Measurements from ENCODE around the gene NOTO. TPM values are rescaled to one million over a fixed set of nuclear protein-coding genes. Genes with fewer than 3 reads are reported as not detected.
A peak's percentile ranks its signal among the peaks of the same experiment; 100 is the strongest.

The NOTO gene
- total and polyA plus RNA-seq, 10 of the 15 experiments (the other 5 are each of a cell fraction or from before 2014, with no cell fraction given): not detected

- peak; percentile 91 to 99 (median 97); a peak in 5 of 6 replicates for TF ChIP-seq CTCF (IDR thresholded peaks at IDR 0.05 in 2 of 3, conservative IDR thresholded peaks at IDR 0.05 in 1 of 3; ENCODE audit: control insufficient read depth in 2 of 3, extremely low read depth in 1 of 3, insufficient read depth in 1 of 3, low read depth in 3 of 3, low read length in 3 of 3)
- TF ChIP-seq FOS (IDR thresholded peaks at IDR 0.05; ENCODE audit: borderline replicate concordance, extremely low read depth, insufficient read length): no peak
- TF ChIP-seq, protein P1, sequence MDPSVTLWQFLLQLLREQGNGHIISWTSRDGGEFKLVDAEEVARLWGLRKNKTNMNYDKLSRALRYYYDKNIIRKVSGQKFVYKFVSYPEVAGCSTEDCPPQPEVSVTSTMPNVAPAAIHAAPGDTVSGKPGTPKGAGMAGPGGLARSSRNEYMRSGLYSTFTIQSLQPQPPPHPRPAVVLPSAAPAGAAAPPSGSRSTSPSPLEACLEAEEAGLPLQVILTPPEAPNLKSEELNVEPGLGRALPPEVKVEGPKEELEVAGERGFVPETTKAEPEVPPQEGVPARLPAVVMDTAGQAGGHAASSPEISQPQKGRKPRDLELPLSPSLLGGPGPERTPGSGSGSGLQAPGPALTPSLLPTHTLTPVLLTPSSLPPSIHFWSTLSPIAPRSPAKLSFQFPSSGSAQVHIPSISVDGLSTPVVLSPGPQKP (IDR thresholded peaks at IDR 0.05; ENCODE audit: low read depth, low read length): no peak
- peak; percentile 71 for TF ChIP-seq RAD21 (IDR thresholded peaks at IDR 0.05; ENCODE audit: insufficient read depth, low read depth, low read length)
- no peak for TF ChIP-seq HDGF (IDR thresholded peaks at IDR 0.05)
- TF ChIP-seq TARDBP (IDR thresholded peaks at IDR 0.05; ENCODE audit: borderline replicate concordance): no peak
- TF ChIP-seq PAX8 (IDR thresholded peaks at IDR 0.05): no peak
- no peak for TF ChIP-seq HDAC6 (IDR thresholded peaks at IDR 0.05; ENCODE audit: unreplicated experiment)
- TF ChIP-seq MYC (IDR thresholded peaks at IDR 0.05; ENCODE audit: insufficient read depth, insufficient read length, insufficient replicate concordance, low read length, severe bottlenecking): no peak
- no peak for TF ChIP-seq POLR2AphosphoS5 (IDR thresholded peaks at IDR 0.05; ENCODE audit: low read length)
- no peak for TF ChIP-seq KAT2A (conservative IDR thresholded peaks at IDR 0.05; ENCODE audit: control insufficient read depth, low read depth, low read length)
- TF ChIP-seq LARP7 (IDR thresholded peaks at IDR 0.05): 0 out of 2 replicates have a peak, but pooled peaks have one; percentile 67
- TF ChIP-seq, protein P2, sequence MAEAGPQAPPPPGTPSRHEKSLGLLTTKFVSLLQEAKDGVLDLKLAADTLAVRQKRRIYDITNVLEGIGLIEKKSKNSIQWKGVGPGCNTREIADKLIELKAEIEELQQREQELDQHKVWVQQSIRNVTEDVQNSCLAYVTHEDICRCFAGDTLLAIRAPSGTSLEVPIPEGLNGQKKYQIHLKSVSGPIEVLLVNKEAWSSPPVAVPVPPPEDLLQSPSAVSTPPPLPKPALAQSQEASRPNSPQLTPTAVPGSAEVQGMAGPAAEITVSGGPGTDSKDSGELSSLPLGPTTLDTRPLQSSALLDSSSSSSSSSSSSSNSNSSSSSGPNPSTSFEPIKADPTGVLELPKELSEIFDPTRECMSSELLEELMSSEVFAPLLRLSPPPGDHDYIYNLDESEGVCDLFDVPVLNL (IDR thresholded peaks at IDR 0.05; ENCODE audit: low read depth, low read length): no peak
- TF ChIP-seq EGR1 (IDR thresholded peaks at IDR 0.05; ENCODE audit: borderline replicate concordance in 1 of 2, low read depth in 2 of 2, low read length in 2 of 2): peak in 1 of 2 experiments; percentile 26; a peak in 1 of 3 replicates
- 0 out of 2 replicates have a peak, but pooled peaks have one; percentile 6 for TF ChIP-seq PAX5 (IDR thresholded peaks at IDR 0.05; ENCODE audit: borderline replicate concordance, low read depth, low read length)
- TF ChIP-seq, protein P3, sequence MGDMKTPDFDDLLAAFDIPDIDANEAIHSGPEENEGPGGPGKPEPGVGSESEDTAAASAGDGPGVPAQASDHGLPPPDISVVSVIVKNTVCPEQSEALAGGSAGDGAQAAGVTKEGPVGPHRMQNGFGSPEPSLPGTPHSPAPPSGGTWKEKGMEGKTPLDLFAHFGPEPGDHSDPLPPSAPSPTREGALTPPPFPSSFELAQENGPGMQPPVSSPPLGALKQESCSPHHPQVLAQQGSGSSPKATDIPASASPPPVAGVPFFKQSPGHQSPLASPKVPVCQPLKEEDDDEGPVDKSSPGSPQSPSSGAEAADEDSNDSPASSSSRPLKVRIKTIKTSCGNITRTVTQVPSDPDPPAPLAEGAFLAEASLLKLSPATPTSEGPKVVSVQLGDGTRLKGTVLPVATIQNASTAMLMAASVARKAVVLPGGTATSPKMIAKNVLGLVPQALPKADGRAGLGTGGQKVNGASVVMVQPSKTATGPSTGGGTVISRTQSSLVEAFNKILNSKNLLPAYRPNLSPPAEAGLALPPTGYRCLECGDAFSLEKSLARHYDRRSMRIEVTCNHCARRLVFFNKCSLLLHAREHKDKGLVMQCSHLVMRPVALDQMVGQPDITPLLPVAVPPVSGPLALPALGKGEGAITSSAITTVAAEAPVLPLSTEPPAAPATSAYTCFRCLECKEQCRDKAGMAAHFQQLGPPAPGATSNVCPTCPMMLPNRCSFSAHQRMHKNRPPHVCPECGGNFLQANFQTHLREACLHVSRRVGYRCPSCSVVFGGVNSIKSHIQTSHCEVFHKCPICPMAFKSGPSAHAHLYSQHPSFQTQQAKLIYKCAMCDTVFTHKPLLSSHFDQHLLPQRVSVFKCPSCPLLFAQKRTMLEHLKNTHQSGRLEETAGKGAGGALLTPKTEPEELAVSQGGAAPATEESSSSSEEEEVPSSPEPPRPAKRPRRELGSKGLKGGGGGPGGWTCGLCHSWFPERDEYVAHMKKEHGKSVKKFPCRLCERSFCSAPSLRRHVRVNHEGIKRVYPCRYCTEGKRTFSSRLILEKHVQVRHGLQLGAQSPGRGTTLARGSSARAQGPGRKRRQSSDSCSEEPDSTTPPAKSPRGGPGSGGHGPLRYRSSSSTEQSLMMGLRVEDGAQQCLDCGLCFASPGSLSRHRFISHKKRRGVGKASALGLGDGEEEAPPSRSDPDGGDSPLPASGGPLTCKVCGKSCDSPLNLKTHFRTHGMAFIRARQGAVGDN (IDR thresholded peaks at IDR 0.05): no peak
- no peak for TF ChIP-seq RAD51 (IDR thresholded peaks at IDR 0.05)
- no peak for TF ChIP-seq PBX3 (IDR thresholded peaks at IDR 0.05; ENCODE audit: insufficient replicate concordance, low read depth, low read length)
- no peak for TF ChIP-seq BMI1 (IDR thresholded peaks at IDR 0.05; ENCODE audit: borderline replicate concordance)
- TF ChIP-seq NFYA (IDR thresholded peaks at IDR 0.05; ENCODE audit: borderline replicate concordance, low read depth, low read length): no peak
Measured at GRCh38 chr2:73176881-73177644, 25.3 kb upstream of the NOTO start (continued).

All from GM12878 (cell line).